ENCODE data around the gene GALNT10. TPM values are rescaled to one million over a fixed set of nuclear protein-coding genes. Genes with fewer than 3 reads are reported as not detected.

The GALNT10 gene
- total RNA-seq, 4 donors from 2014 or later: 5.7 to 25.2 (median 9.7) TPM

DNA sequence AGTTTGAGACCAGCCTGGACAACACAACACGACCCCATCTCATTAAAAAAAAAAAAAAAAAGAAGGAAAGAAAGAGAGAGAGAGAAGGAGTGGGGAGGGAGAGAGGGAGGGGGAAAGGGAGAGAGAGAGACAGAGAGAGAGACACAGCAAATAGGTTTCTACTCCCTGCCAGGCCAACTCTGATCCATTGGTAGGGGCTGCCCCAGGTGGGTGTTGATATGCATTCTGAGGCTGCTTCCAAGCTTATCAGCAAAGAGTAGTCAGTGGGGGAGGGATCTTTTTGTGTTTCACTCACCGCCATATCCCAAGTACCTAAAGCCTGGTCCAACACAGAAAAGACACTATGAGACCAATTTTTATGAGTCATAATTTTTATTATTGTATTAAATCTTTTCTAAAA, 198.3 kb downstream of the GALNT10 start:
- WGBS, 2 donors: 93 to 94% methylated on average over 2 of the region's 2 CpGs
- no peak overlapping the region for H3K4me3 ChIP-seq (ENCODE audit: low read depth, poor library complexity, severe bottlenecking)
- no peak for DNase-seq (ENCODE audit: low spot score in 2 of 2)
- no peak for TF ChIP-seq POLR2A (IDR thresholded peaks at IDR 0.05)
- intact Hi-C loops (cut with DNase I; ENCODE audit: low total_unique reads): loop anchor here (5.0 kb wide), 1 partner anchor 1842 kb away; no protein-coding TSS in a partner anchor

DNA sequence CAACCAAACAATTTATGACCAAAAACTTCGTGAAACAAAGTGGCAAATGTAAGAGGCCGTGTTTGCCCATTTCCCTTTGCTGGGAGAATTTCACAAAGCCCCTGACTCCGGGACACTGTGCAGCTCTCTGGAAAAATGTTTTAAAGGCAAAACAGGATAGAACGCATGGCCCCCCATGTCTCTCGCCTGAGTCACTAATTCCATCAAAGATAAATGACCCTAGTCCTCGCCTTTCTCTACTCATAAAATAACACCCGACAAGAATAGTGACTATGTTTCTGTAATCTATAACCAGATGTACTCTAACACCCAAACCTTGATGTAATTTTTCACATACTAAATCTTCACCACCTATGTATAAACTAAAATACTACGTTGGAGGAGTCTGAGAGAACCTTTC, 199.6 kb downstream of the GALNT10 start:
- intact Hi-C loops (cut with DNase I; ENCODE audit: low total_unique reads): no loop called here
- WGBS, 2 donors: 94 to 95% methylated on average over 8 of the region's 8 CpGs
- no peak overlapping the region for H3K4me3 ChIP-seq (ENCODE audit: low read depth, poor library complexity, severe bottlenecking)
- DNase-seq (ENCODE audit: low spot score in 2 of 2): no peak
- TF ChIP-seq, protein P1, sequence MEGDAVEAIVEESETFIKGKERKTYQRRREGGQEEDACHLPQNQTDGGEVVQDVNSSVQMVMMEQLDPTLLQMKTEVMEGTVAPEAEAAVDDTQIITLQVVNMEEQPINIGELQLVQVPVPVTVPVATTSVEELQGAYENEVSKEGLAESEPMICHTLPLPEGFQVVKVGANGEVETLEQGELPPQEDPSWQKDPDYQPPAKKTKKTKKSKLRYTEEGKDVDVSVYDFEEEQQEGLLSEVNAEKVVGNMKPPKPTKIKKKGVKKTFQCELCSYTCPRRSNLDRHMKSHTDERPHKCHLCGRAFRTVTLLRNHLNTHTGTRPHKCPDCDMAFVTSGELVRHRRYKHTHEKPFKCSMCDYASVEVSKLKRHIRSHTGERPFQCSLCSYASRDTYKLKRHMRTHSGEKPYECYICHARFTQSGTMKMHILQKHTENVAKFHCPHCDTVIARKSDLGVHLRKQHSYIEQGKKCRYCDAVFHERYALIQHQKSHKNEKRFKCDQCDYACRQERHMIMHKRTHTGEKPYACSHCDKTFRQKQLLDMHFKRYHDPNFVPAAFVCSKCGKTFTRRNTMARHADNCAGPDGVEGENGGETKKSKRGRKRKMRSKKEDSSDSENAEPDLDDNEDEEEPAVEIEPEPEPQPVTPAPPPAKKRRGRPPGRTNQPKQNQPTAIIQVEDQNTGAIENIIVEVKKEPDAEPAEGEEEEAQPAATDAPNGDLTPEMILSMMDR (IDR thresholded peaks at IDR 0.05): no peak
- TF ChIP-seq POLR2A (IDR thresholded peaks at IDR 0.05): no peak

DNA sequence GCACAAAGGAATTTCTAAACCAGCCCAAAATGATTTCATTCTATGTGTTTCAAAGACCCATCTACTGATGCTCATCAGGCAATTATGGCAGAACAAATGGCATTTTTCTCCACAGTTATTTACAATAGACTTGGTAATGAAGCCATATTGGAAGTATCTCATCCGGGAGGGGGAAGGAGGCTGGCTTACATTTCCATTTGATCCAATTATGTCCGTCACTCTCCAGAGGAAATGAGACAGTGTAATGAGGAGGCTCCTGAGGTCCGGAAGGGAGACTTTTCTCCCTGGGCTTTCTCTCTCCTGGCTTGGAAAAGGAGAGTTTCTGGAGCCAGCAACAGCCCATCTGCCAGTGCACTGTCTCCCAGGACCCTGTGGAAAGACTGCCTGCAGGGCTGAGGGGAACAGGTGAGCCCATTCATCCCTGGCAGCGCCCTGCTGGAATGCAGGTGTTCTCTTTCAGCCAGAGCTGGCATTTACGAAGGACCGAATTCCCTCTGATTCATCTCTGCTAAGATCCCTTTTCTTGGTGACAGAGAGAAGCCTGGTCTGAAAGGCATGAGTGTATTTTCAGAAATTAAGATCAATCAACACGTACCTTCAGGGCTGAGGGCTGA, 200.3 kb downstream of the GALNT10 start:
- H3K4me3 ChIP-seq (ENCODE audit: low read depth, poor library complexity, severe bottlenecking): no peak overlapping the region
- intact Hi-C loops (cut with DNase I; ENCODE audit: low total_unique reads): no loop called here
- no peak for DNase-seq (ENCODE audit: low spot score in 2 of 2)
- TF ChIP-seq POLR2A (IDR thresholded peaks at IDR 0.05): no peak
- TF ChIP-seq, protein P1 (IDR thresholded peaks at IDR 0.05): no peak
- WGBS, 2 donors: 89 to 93% methylated on average over 7 of the region's 7 CpGs

DNA sequence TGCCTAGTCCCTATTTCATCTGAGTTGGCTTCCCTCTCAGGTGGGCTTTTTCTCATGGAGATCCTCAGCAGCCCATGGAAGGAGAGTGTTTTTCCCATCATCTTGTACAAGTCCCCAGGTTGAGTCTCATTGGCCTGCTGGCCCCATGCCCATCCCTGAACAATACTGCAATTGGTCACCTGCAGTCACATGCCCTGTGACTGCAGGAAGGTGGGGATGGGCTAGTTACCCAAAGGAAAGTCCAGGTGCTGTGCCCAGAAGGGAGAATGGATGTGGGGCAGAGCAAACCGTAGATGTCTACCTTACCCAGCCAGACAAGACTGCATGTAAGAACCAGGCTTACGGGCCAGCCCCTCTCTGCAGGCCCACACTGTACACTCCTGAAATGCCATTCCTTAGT, 201.3 kb downstream of the GALNT10 start:
- WGBS, 2 donors: 96 to 100% methylated on average over 2 of the region's 2 CpGs
- no peak overlapping the region for H3K4me3 ChIP-seq (ENCODE audit: low read depth, poor library complexity, severe bottlenecking)
- TF ChIP-seq, protein P1 (IDR thresholded peaks at IDR 0.05): no peak
- no peak for TF ChIP-seq POLR2A (IDR thresholded peaks at IDR 0.05)
- intact Hi-C loops (cut with DNase I; ENCODE audit: low total_unique reads): no loop called here
- no peak for DNase-seq (ENCODE audit: low spot score in 2 of 2)

- DNase-seq (ENCODE audit: low spot score in 2 of 2): no peak
- intact Hi-C loops (cut with DNase I; ENCODE audit: low total_unique reads): no loop called here
These were observed 203.3 kb downstream of the GALNT10 start for GRCh38 chr5:154393850-154394249.

GRCh38 chr5:154394307-154394706, 203.8 kb downstream of the GALNT10 start:
- TF ChIP-seq POLR2A (IDR thresholded peaks at IDR 0.05): no peak
- TF ChIP-seq, protein P1 (IDR thresholded peaks at IDR 0.05): no peak
- WGBS, 2 donors: 45 to 65% methylated on average over 5 of the region's 5 CpGs
- intact Hi-C loops (cut with DNase I; ENCODE audit: low total_unique reads): no loop called here
- no peak overlapping the region for H3K4me3 ChIP-seq (ENCODE audit: low read depth, poor library complexity, severe bottlenecking)
- no peak for DNase-seq (ENCODE audit: low spot score in 2 of 2)

More at GRCh38 chr5:154393850-154394249, 203.3 kb downstream of the GALNT10 start:
- H3K4me3 ChIP-seq (ENCODE audit: low read depth, poor library complexity, severe bottlenecking): no peak overlapping the region
- TF ChIP-seq POLR2A (IDR thresholded peaks at IDR 0.05): no peak
- TF ChIP-seq, protein P1 (IDR thresholded peaks at IDR 0.05): no peak
- 86 to 94% methylated on average over 3 of the region's 3 CpGs for WGBS, 2 donors

Data from lower leg skin (tissue), 4 donors.